ENCODE measurements around the gene OTOP3.

DNA sequence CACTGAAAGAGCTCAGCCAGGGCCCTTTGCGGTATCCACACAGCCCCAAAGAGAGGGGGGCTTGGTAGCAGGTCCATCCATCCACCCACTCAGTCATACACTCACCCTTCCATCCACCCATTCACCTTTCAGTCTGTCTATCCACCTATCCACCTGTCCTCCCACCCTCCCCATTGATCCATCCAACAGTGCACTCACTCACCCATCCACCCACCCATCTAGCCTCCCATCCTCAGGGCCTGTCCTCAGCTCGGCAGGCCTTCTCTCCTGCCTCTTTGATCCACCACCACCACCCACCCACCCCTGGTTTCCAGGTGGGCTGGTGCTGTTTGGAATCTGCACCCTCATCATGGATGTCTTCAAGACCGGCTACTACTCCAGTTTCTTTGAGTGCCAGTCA, 10.5 kb upstream of the OTOP3 start:
- TF ChIP-seq CTCF (conservative IDR thresholded peaks at IDR 0.05) (no peak), EZH2 (IDR thresholded peaks at IDR 0.05; ENCODE audit: low read depth) (no peak)
